Measurements from ENCODE around the gene REELD1.

Gene REELD1

GRCh38 chr4:146214238-146214637 is at the start of gene REELD1:
TSS of gene REELD1 (plus strand) at chr4:146214538. CDS start at chr4:146216953, 2,415 bp downstream.
- peaks cover 0 to 6% (median 0%) of the 10 kb centered on the region in 5 donors for H3K4me1 ChIP-seq (ENCODE audit: control insufficient read depth in 5 of 5, insufficient read depth in 5 of 5, low read length in 5 of 5)
- H3K36me3 ChIP-seq (ENCODE audit: control insufficient read depth in 5 of 5, insufficient read depth in 5 of 5, low read length in 5 of 5): no peaks in the 10 kb centered on the region
- no peaks in the 10 kb centered on the region for H3K27me3 ChIP-seq (ENCODE audit: control insufficient read depth in 5 of 5, insufficient read depth in 4 of 5, low read length in 5 of 5)
- H3K9ac ChIP-seq (ENCODE audit: low read length in 5 of 5): no peak within 1 kb of the TSS
- H3K4me3 ChIP-seq (ENCODE audit: low read depth in 1 of 5, low read length in 5 of 5): no peak within 1 kb of the TSS
- H3K9me3 ChIP-seq (ENCODE audit: control insufficient read depth in 5 of 5, low read length in 5 of 5): no peaks in the 10 kb centered on the region
- H3K27ac ChIP-seq (ENCODE audit: low read depth, low read length): no peak within 1 kb of the TSS

GRCh38 chr4:146165221-146165620 is 49.1 kb upstream of the REELD1 start:
- no peak overlapping the region for H3K4me3 ChIP-seq (ENCODE audit: low read depth in 1 of 5, low read length in 5 of 5)
- peaks cover 0 to 10% (median 6%) of the 10 kb centered on the region in 5 donors for H3K9me3 ChIP-seq (ENCODE audit: control insufficient read depth in 5 of 5, low read length in 5 of 5)
- H3K27ac ChIP-seq (ENCODE audit: low read depth, low read length): no peak overlapping the region
- no peaks in the 10 kb centered on the region for H3K27me3 ChIP-seq (ENCODE audit: control insufficient read depth in 5 of 5, insufficient read depth in 4 of 5, low read length in 5 of 5)
- no peaks in the 10 kb centered on the region for H3K36me3 ChIP-seq (ENCODE audit: control insufficient read depth in 5 of 5, insufficient read depth in 5 of 5, low read length in 5 of 5)
- peaks cover 0 to 4% (median 2%) of the 10 kb centered on the region in 5 donors for H3K4me1 ChIP-seq (ENCODE audit: control insufficient read depth in 5 of 5, insufficient read depth in 5 of 5, low read length in 5 of 5)
- no peak overlapping the region for H3K9ac ChIP-seq (ENCODE audit: low read length in 5 of 5)

DNA sequence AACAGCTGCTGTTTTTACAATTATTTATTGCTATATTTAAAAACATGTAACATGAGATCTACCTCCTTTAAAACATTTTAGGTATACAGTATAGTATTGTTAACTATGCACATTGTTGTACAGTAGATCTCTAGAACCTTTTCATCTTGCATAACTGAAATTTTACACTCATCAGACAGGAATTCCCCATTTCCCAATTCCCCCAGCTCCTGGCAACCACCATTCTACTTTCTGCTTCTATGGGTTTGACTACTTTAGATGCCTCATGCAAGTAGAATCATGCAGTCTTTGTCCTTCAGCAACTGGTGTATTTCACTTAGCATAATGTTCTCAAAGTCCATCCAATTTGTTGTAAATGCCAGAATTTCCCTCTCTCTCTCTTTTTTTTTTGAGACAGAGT is 48.5 kb upstream of the REELD1 start:
- Histone ChIP-seq H3K9ac (ENCODE audit: low read length in 5 of 5) (no peak overlapping the region), H3K4me3 (ENCODE audit: low read depth in 1 of 5, low read length in 5 of 5) (no peak overlapping the region), H3K36me3 (ENCODE audit: control insufficient read depth in 5 of 5, insufficient read depth in 5 of 5, low read length in 5 of 5) (no peaks in the 10 kb centered on the region), H3K27ac (ENCODE audit: low read depth, low read length) (no peak overlapping the region), H3K9me3 (ENCODE audit: control insufficient read depth in 5 of 5, low read length in 5 of 5) (peaks cover 0 to 10% (median 6%) of the 10 kb centered on the region in 5 donors), H3K27me3 (ENCODE audit: control insufficient read depth in 5 of 5, insufficient read depth in 4 of 5, low read length in 5 of 5) (no peaks in the 10 kb centered on the region), H3K4me1 (ENCODE audit: control insufficient read depth in 5 of 5, insufficient read depth in 5 of 5, low read length in 5 of 5) (no peaks in the 10 kb centered on the region)

- Histone ChIP-seq H3K4me1 (ENCODE audit: control insufficient read depth in 5 of 5, insufficient read depth in 5 of 5, low read length in 5 of 5) (peaks cover 0 to 3% (median 1%) of the 10 kb centered on the region in 5 donors), H3K27me3 (ENCODE audit: control insufficient read depth in 5 of 5, insufficient read depth in 4 of 5, low read length in 5 of 5) (no peaks in the 10 kb centered on the region), H3K27ac (ENCODE audit: low read depth, low read length) (no peak overlapping the region), H3K4me3 (ENCODE audit: low read depth in 1 of 5, low read length in 5 of 5) (no peak overlapping the region), H3K9me3 (ENCODE audit: control insufficient read depth in 5 of 5, low read length in 5 of 5) (no peaks in the 10 kb centered on the region), H3K36me3 (ENCODE audit: control insufficient read depth in 5 of 5, insufficient read depth in 5 of 5, low read length in 5 of 5) (no peaks in the 10 kb centered on the region), H3K9ac (ENCODE audit: low read length in 5 of 5) (no peak overlapping the region)
Observed at GRCh38 chr4:146170149-146170548, 44.2 kb upstream of the REELD1 start.

- no peaks in the 10 kb centered on the region for H3K27me3 ChIP-seq (ENCODE audit: control insufficient read depth in 5 of 5, insufficient read depth in 4 of 5, low read length in 5 of 5)
- no peaks in the 10 kb centered on the region for H3K9me3 ChIP-seq (ENCODE audit: control insufficient read depth in 5 of 5, low read length in 5 of 5)
- peak within 1 kb of the TSS; percentile 92 for H3K27ac ChIP-seq (ENCODE audit: low read depth, low read length)
- H3K9ac ChIP-seq (ENCODE audit: low read length in 5 of 5): peak within 1 kb of the TSS; percentile 96 to 99 (median 98)
- peaks cover 2 to 49% (median 42%) of the 10 kb centered on the region in 5 donors for H3K4me1 ChIP-seq (ENCODE audit: control insufficient read depth in 5 of 5, insufficient read depth in 5 of 5, low read length in 5 of 5)
- no peaks in the 10 kb centered on the region for H3K36me3 ChIP-seq (ENCODE audit: control insufficient read depth in 5 of 5, insufficient read depth in 5 of 5, low read length in 5 of 5)
- peak within 1 kb of the TSS; percentile 89 to 95 (median 91) for H3K4me3 ChIP-seq (ENCODE audit: low read depth in 1 of 5, low read length in 5 of 5)
Observed at GRCh38 chr4:146175541-146176453, 38.5 kb upstream of the REELD1 start, which contains the start of gene LSM6. TSS of gene LSM6 (plus strand) at chr4:146175718. CDS start at chr4:146182922, 7,204 bp downstream.

DNA sequence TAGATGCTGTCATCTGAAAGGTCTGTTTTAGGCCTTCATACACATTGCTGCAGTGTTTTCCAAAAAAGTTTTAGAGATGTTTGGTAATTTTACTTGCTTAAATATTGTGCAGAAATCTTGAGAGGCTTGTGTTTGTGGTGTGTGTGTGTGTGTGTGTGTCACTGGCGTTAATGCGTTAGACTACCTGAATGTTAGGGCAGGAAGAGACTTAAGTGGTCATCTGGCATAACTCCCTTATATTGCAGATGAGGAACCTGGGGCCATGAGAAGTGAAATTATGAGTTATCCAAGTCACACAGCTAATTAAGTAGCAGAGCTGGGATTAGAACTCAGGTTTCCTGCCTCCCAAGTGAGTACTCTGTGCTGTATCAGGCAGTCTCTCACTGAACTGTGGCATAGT is 37.4 kb upstream of the REELD1 start:
- H3K27me3 ChIP-seq (ENCODE audit: control insufficient read depth in 5 of 5, insufficient read depth in 4 of 5, low read length in 5 of 5): no peaks in the 10 kb centered on the region
- peaks cover 2 to 49% (median 42%) of the 10 kb centered on the region in 5 donors for H3K4me1 ChIP-seq (ENCODE audit: control insufficient read depth in 5 of 5, insufficient read depth in 5 of 5, low read length in 5 of 5)
- no peaks in the 10 kb centered on the region for H3K9me3 ChIP-seq (ENCODE audit: control insufficient read depth in 5 of 5, low read length in 5 of 5)
- H3K4me3 ChIP-seq (ENCODE audit: low read depth in 1 of 5, low read length in 5 of 5): peak overlapping the region; percentile 89 to 95 (median 91)
- H3K27ac ChIP-seq (ENCODE audit: low read depth, low read length): peak overlapping the region; percentile 92
- no peaks in the 10 kb centered on the region for H3K36me3 ChIP-seq (ENCODE audit: control insufficient read depth in 5 of 5, insufficient read depth in 5 of 5, low read length in 5 of 5)
- H3K9ac ChIP-seq (ENCODE audit: low read length in 5 of 5): peak overlapping the region; percentile 96 to 99 (median 98)

- Histone ChIP-seq H3K27ac (ENCODE audit: low read depth, low read length) (peak overlapping the region; percentile 4), H3K27me3 (ENCODE audit: control insufficient read depth in 5 of 5, insufficient read depth in 4 of 5, low read length in 5 of 5) (no peaks in the 10 kb centered on the region), H3K4me3 (ENCODE audit: low read depth in 1 of 5, low read length in 5 of 5) (no peak overlapping the region), H3K36me3 (ENCODE audit: control insufficient read depth in 5 of 5, insufficient read depth in 5 of 5, low read length in 5 of 5) (peaks cover 2 to 3% (median 2%) of the 10 kb centered on the region in 5 donors), H3K9me3 (ENCODE audit: control insufficient read depth in 5 of 5, low read length in 5 of 5) (no peaks in the 10 kb centered on the region), H3K4me1 (ENCODE audit: control insufficient read depth in 5 of 5, insufficient read depth in 5 of 5, low read length in 5 of 5) (peaks cover 2 to 49% (median 42%) of the 10 kb centered on the region in 5 donors), H3K9ac (ENCODE audit: low read length in 5 of 5) (peak overlapping the region in 1 of 5 donors; percentile 37)
Observed at GRCh38 chr4:146178126-146178525, 36.2 kb upstream of the REELD1 start.

GRCh38 chr4:146179784-146180370 is 34.5 kb upstream of the REELD1 start:
- H3K36me3 ChIP-seq (ENCODE audit: control insufficient read depth in 5 of 5, insufficient read depth in 5 of 5, low read length in 5 of 5): peaks cover 10 to 14% (median 12%) of the 10 kb centered on the region in 5 donors
- peak overlapping the region in 2 of 5 donors; percentile 6 to 19 for H3K9ac ChIP-seq (ENCODE audit: low read length in 5 of 5)
- H3K27ac ChIP-seq (ENCODE audit: low read depth, low read length): peak overlapping the region; percentile 34
- H3K4me1 ChIP-seq (ENCODE audit: control insufficient read depth in 5 of 5, insufficient read depth in 5 of 5, low read length in 5 of 5): peaks cover 2 to 49% (median 42%) of the 10 kb centered on the region in 5 donors
- H3K4me3 ChIP-seq (ENCODE audit: low read depth in 1 of 5, low read length in 5 of 5): no peak overlapping the region
- no peaks in the 10 kb centered on the region for H3K9me3 ChIP-seq (ENCODE audit: control insufficient read depth in 5 of 5, low read length in 5 of 5)
- H3K27me3 ChIP-seq (ENCODE audit: control insufficient read depth in 5 of 5, insufficient read depth in 4 of 5, low read length in 5 of 5): no peaks in the 10 kb centered on the region

- Histone ChIP-seq H3K4me1 (ENCODE audit: control insufficient read depth in 5 of 5, insufficient read depth in 5 of 5, low read length in 5 of 5) (peaks cover 2 to 31% (median 26%) of the 10 kb centered on the region in 5 donors), H3K36me3 (ENCODE audit: control insufficient read depth in 5 of 5, insufficient read depth in 5 of 5, low read length in 5 of 5) (peaks cover 14 to 26% (median 24%) of the 10 kb centered on the region in 5 donors), H3K27me3 (ENCODE audit: control insufficient read depth in 5 of 5, insufficient read depth in 4 of 5, low read length in 5 of 5) (no peaks in the 10 kb centered on the region), H3K4me3 (ENCODE audit: low read depth in 1 of 5, low read length in 5 of 5) (no peak overlapping the region), H3K27ac (ENCODE audit: low read depth, low read length) (no peak overlapping the region), H3K9me3 (ENCODE audit: control insufficient read depth in 5 of 5, low read length in 5 of 5) (no peaks in the 10 kb centered on the region), H3K9ac (ENCODE audit: low read length in 5 of 5) (no peak overlapping the region)
Observed at GRCh38 chr4:146182443-146182842, 31.9 kb upstream of the REELD1 start.

- no peak overlapping the region for H3K27ac ChIP-seq (ENCODE audit: low read depth, low read length)
- H3K27me3 ChIP-seq (ENCODE audit: control insufficient read depth in 5 of 5, insufficient read depth in 4 of 5, low read length in 5 of 5): no peaks in the 10 kb centered on the region
- H3K4me1 ChIP-seq (ENCODE audit: control insufficient read depth in 5 of 5, insufficient read depth in 5 of 5, low read length in 5 of 5): peaks cover 0 to 23% (median 18%) of the 10 kb centered on the region in 5 donors
- H3K9me3 ChIP-seq (ENCODE audit: control insufficient read depth in 5 of 5, low read length in 5 of 5): no peaks in the 10 kb centered on the region
- H3K36me3 ChIP-seq (ENCODE audit: control insufficient read depth in 5 of 5, insufficient read depth in 5 of 5, low read length in 5 of 5): peaks cover 18 to 32% (median 31%) of the 10 kb centered on the region in 5 donors
- no peak overlapping the region for H3K9ac ChIP-seq (ENCODE audit: low read length in 5 of 5)
- H3K4me3 ChIP-seq (ENCODE audit: low read depth in 1 of 5, low read length in 5 of 5): no peak overlapping the region
Observed at GRCh38 chr4:146183209-146183608, 31.1 kb upstream of the REELD1 start.
